HL-60 (cell line): Measurements from ENCODE around the gene FBXO15.

ENCODE experiments used
- DNase-seq, 2 experiments: peaks; one replicate each; pipeline ENCODE4 v3.0.0-alpha.2; 2010 to 2020; ENCODE audit warnings: low read depth in 1 of 2, low spot score in 1 of 2
- H3K27ac ChIP-seq: fragments of 250-450 bp; sonication (Bioruptor Pico); replicated peaks from 2 replicates; pipeline ENCODE4 v1.5.1; 2020; ENCODE audit warnings: mild to moderate bottlenecking, moderate library complexity
- H3K27me3 ChIP-seq: fragments of 250-450 bp; sonication (Bioruptor Pico); 2 replicates; pipeline ENCODE4 v1.5.1; 2021; ENCODE audit warnings: mild to moderate bottlenecking, moderate library complexity; ENCODE audit not compliant: insufficient read depth, poor library complexity, severe bottlenecking
- H3K4me3 ChIP-seq: replicated peaks from 2 replicates; pipeline ENCODE4 v1.5.1; 2011; ENCODE audit warnings: mild to moderate bottlenecking, control low read depth, low read length; ENCODE audit not compliant: insufficient read depth
- GABPA ChIP-seq: IDR thresholded peaks from 2 replicates; pipeline ENCODE4 v1.6.1; 2012; ENCODE audit warnings: low read depth
- POLR2AphosphoS5 ChIP-seq: IDR thresholded peaks from 2 replicates; pipeline ENCODE4 v1.6.1; 2012; ENCODE audit warnings: low read depth
- SPI1 ChIP-seq: IDR thresholded peaks from 2 replicates; pipeline ENCODE4 v1.6.1; 2012; ENCODE audit warnings: low read depth, mild to moderate bottlenecking, borderline replicate concordance
- TF ChIP-seq, protein P1 (sequence below): IDR thresholded peaks from 2 replicates; pipeline ENCODE4 v1.6.1; 2012; ENCODE audit warnings: low read depth; ENCODE audit not compliant: insufficient replicate concordance
- TF ChIP-seq, protein P2 (sequence below): IDR thresholded peaks from one replicate; pipeline ENCODE4 v1.5.1; 2011; ENCODE audit warnings: low read length, control low read depth, inconsistent platforms; ENCODE audit not compliant: insufficient read depth

FBXO15 gene

DNA sequence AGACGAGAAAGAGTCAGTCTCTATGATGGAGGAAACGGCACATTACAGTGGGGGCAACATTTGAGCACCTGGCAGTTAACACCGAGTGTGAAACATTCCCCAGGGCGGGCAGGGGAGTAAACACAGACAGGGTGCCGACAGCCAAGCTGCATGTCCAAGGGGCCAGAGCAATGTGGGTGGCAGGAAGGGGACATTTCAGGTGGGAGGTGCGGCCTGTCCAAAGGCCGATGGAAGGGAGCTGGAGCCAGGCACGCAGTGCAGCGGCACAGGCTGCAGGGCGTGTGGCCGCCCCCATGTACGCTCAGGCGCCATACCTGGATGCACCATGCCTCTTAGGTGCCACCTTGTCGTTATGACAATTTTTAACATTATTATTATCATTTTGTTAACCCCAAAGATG lies 43.9 kb upstream of the FBXO15 start:
- TF ChIP-seq, protein P1, sequence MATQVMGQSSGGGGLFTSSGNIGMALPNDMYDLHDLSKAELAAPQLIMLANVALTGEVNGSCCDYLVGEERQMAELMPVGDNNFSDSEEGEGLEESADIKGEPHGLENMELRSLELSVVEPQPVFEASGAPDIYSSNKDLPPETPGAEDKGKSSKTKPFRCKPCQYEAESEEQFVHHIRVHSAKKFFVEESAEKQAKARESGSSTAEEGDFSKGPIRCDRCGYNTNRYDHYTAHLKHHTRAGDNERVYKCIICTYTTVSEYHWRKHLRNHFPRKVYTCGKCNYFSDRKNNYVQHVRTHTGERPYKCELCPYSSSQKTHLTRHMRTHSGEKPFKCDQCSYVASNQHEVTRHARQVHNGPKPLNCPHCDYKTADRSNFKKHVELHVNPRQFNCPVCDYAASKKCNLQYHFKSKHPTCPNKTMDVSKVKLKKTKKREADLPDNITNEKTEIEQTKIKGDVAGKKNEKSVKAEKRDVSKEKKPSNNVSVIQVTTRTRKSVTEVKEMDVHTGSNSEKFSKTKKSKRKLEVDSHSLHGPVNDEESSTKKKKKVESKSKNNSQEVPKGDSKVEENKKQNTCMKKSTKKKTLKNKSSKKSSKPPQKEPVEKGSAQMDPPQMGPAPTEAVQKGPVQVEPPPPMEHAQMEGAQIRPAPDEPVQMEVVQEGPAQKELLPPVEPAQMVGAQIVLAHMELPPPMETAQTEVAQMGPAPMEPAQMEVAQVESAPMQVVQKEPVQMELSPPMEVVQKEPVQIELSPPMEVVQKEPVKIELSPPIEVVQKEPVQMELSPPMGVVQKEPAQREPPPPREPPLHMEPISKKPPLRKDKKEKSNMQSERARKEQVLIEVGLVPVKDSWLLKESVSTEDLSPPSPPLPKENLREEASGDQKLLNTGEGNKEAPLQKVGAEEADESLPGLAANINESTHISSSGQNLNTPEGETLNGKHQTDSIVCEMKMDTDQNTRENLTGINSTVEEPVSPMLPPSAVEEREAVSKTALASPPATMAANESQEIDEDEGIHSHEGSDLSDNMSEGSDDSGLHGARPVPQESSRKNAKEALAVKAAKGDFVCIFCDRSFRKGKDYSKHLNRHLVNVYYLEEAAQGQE, result no peak
- TF ChIP-seq, protein P2, sequence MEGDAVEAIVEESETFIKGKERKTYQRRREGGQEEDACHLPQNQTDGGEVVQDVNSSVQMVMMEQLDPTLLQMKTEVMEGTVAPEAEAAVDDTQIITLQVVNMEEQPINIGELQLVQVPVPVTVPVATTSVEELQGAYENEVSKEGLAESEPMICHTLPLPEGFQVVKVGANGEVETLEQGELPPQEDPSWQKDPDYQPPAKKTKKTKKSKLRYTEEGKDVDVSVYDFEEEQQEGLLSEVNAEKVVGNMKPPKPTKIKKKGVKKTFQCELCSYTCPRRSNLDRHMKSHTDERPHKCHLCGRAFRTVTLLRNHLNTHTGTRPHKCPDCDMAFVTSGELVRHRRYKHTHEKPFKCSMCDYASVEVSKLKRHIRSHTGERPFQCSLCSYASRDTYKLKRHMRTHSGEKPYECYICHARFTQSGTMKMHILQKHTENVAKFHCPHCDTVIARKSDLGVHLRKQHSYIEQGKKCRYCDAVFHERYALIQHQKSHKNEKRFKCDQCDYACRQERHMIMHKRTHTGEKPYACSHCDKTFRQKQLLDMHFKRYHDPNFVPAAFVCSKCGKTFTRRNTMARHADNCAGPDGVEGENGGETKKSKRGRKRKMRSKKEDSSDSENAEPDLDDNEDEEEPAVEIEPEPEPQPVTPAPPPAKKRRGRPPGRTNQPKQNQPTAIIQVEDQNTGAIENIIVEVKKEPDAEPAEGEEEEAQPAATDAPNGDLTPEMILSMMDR, result no peak
- TF ChIP-seq SPI1, result no peak
- TF ChIP-seq GABPA, result no peak
- TF ChIP-seq POLR2AphosphoS5, result no peak
- no peak for DNase-seq
- Histone ChIP-seq H3K27me3 (peaks cover 5% of the 10 kb centered on the region), H3K27ac (no peak overlapping the region), H3K4me3 (no peak overlapping the region)

DNA sequence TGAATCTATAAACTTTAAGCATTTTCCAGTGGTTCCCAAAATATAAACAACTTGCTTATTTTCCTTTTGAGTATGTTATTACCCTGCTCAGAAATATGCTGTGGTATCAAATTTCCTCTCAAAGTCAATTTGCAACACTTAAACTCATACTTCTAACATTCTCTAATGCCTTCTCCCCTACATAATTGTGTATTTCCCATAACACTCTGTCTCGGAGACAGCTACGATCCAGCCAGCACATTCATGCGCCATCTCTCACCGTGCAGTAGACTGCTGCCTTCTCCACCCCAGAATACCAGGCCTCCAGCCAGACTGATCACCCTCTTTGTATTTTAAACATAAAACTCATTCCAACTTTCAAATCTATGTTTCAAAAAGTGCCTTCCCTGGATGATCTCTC lies 42.5 kb upstream of the FBXO15 start:
- Histone ChIP-seq H3K27me3 (peaks cover 5% of the 10 kb centered on the region), H3K27ac (no peak overlapping the region), H3K4me3 (no peak overlapping the region)
- TF ChIP-seq, protein P2, result no peak
- TF ChIP-seq POLR2AphosphoS5 (no peak), GABPA (no peak), SPI1 (no peak)
- TF ChIP-seq, protein P1, result no peak
- no peak for DNase-seq

DNA sequence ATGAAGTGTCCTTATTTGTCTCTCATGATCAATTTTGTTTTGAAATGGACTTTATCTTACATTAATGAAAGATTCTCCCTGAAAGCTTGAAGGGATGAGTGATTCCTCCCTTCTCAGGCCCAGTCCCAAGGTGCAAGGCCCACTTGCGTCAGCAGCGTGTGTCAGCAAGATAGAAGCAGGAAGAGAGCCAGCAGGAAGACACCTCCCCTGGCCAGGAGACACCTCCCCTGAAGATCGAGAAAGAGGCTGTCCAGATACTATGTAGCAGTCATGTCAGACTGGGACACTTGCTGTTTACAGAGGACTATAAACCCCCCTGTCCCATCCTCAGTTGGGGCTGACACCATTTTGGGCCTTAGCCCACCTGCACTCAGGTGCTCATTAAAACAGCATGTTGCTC lies 39.0 kb upstream of the FBXO15 start:
- Histone ChIP-seq H3K27ac (no peak overlapping the region), H3K27me3 (no peaks in the 10 kb centered on the region), H3K4me3 (no peak overlapping the region)
- TF ChIP-seq, protein P2, result no peak
- TF ChIP-seq, protein P1, result no peak
- TF ChIP-seq GABPA (no peak), POLR2AphosphoS5 (no peak), SPI1 (no peak)
- no peak for DNase-seq
